Measurements from ENCODE around the gene NUFIP1.

The NUFIP1 gene

GRCh38 chr13:45011198-45011597 is 21.9 kb upstream of the NUFIP1 start:
- Histone ChIP-seq H3K4me3 (no peak overlapping the region), H3K36me3 (ENCODE audit: insufficient read depth, low read length) (peaks cover 48% of the 10 kb centered on the region), H3K9ac (ENCODE audit: insufficient read length) (no peak overlapping the region), H3K9me3 (ENCODE audit: low read depth, low read length) (no peaks in the 10 kb centered on the region), H3K27ac (no peak overlapping the region)
- DNase-seq (ENCODE audit: low read depth, low spot score), result no peak
- TF ChIP-seq POLR2AphosphoS5 (IDR thresholded peaks at IDR 0.05; ENCODE audit: borderline replicate concordance, low read depth, low read length), result no peak
- no peak for TF ChIP-seq FOXP2 (optimal IDR thresholded peaks at IDR 0.05; ENCODE audit: control extremely low read depth, extremely low read length, insufficient read depth)
- TF ChIP-seq EZH2 (IDR thresholded peaks at IDR 0.05), result no peak

- H3K36me3 ChIP-seq (ENCODE audit: insufficient read depth, low read length), result peaks cover 44% of the 10 kb centered on the region
Measured at GRCh38 chr13:45007823-45008222, 18.6 kb upstream of the NUFIP1 start.

GRCh38 chr13:45007225-45007624 is 18.0 kb upstream of the NUFIP1 start:
- Histone ChIP-seq H3K9ac (ENCODE audit: insufficient read length) (no peak overlapping the region), H3K36me3 (ENCODE audit: insufficient read depth, low read length) (peaks cover 44% of the 10 kb centered on the region), H3K4me3 (no peak overlapping the region), H3K27ac (peak overlapping the region; percentile 7; the same call in 1 of the 2 replicates), H3K9me3 (ENCODE audit: low read depth, low read length) (no peaks in the 10 kb centered on the region)
- TF ChIP-seq POLR2AphosphoS5 (IDR thresholded peaks at IDR 0.05; ENCODE audit: borderline replicate concordance, low read depth, low read length), result no peak
- TF ChIP-seq EZH2 (IDR thresholded peaks at IDR 0.05), result no peak
- TF ChIP-seq FOXP2 (optimal IDR thresholded peaks at IDR 0.05; ENCODE audit: control extremely low read depth, extremely low read length, insufficient read depth), result no peak
- no peak for DNase-seq (ENCODE audit: low read depth, low spot score)

More at GRCh38 chr13:45007823-45008222, 18.6 kb upstream of the NUFIP1 start:
- Histone ChIP-seq H3K27ac (no peak overlapping the region), H3K9me3 (ENCODE audit: low read depth, low read length) (no peaks in the 10 kb centered on the region), H3K4me3 (no peak overlapping the region), H3K9ac (ENCODE audit: insufficient read length) (no peak overlapping the region)
- no peak for DNase-seq (ENCODE audit: low read depth, low spot score)
- TF ChIP-seq FOXP2 (optimal IDR thresholded peaks at IDR 0.05; ENCODE audit: control extremely low read depth, extremely low read length, insufficient read depth) (no peak), POLR2AphosphoS5 (IDR thresholded peaks at IDR 0.05; ENCODE audit: borderline replicate concordance, low read depth, low read length) (no peak), EZH2 (IDR thresholded peaks at IDR 0.05) (no peak)

- TF ChIP-seq FOXP2 (optimal IDR thresholded peaks at IDR 0.05; ENCODE audit: control extremely low read depth, extremely low read length, insufficient read depth) (no peak), POLR2AphosphoS5 (IDR thresholded peaks at IDR 0.05; ENCODE audit: borderline replicate concordance, low read depth, low read length) (no peak), EZH2 (IDR thresholded peaks at IDR 0.05) (no peak)
- Histone ChIP-seq H3K27ac (no peak overlapping the region), H3K9me3 (ENCODE audit: low read depth, low read length) (no peaks in the 10 kb centered on the region), H3K36me3 (ENCODE audit: insufficient read depth, low read length) (peaks cover 24% of the 10 kb centered on the region), H3K9ac (ENCODE audit: insufficient read length) (no peak overlapping the region), H3K4me3 (no peak overlapping the region)
- DNase-seq (ENCODE audit: low read depth, low spot score), result no peak
Measured at GRCh38 chr13:45004096-45004495, 14.8 kb upstream of the NUFIP1 start.

GRCh38 chr13:45003417-45003816 is 14.1 kb upstream of the NUFIP1 start:
- no peak overlapping the region for H3K4me3 ChIP-seq
- H3K27ac ChIP-seq, result no peak overlapping the region
- no peak overlapping the region for H3K9ac ChIP-seq (ENCODE audit: insufficient read length)
- H3K36me3 ChIP-seq (ENCODE audit: insufficient read depth, low read length), result peaks cover 20% of the 10 kb centered on the region
- no peak for TF ChIP-seq POLR2AphosphoS5 (IDR thresholded peaks at IDR 0.05; ENCODE audit: borderline replicate concordance, low read depth, low read length)
- no peak for TF ChIP-seq FOXP2 (optimal IDR thresholded peaks at IDR 0.05; ENCODE audit: control extremely low read depth, extremely low read length, insufficient read depth)
- no peak for TF ChIP-seq EZH2 (IDR thresholded peaks at IDR 0.05)
- no peak for DNase-seq (ENCODE audit: low read depth, low spot score)
- no peaks in the 10 kb centered on the region for H3K9me3 ChIP-seq (ENCODE audit: low read depth, low read length)

GRCh38 chr13:44989941-44990340 is 670 bp upstream of the NUFIP1 start:
- peak overlapping the region; percentile 100 for H3K4me3 ChIP-seq
- H3K27ac ChIP-seq, result no peak overlapping the region
- peaks cover 19% of the 10 kb centered on the region for H3K36me3 ChIP-seq (ENCODE audit: insufficient read depth, low read length)
- TF ChIP-seq FOXP2 (optimal IDR thresholded peaks at IDR 0.05; ENCODE audit: control extremely low read depth, extremely low read length, insufficient read depth) (no peak), POLR2AphosphoS5 (IDR thresholded peaks at IDR 0.05; ENCODE audit: borderline replicate concordance, low read depth, low read length) (no peak), EZH2 (IDR thresholded peaks at IDR 0.05) (no peak)
- no peak for DNase-seq (ENCODE audit: low read depth, low spot score)
- no peaks in the 10 kb centered on the region for H3K9me3 ChIP-seq (ENCODE audit: low read depth, low read length)
- peak overlapping the region; percentile 97 for H3K9ac ChIP-seq (ENCODE audit: insufficient read length)

GRCh38 chr13:44978328-44978727 is 10.9 kb downstream of the NUFIP1 start:
- no peak overlapping the region for H3K27ac ChIP-seq
- no peak for TF ChIP-seq POLR2AphosphoS5 (IDR thresholded peaks at IDR 0.05; ENCODE audit: borderline replicate concordance, low read depth, low read length)
- TF ChIP-seq FOXP2 (optimal IDR thresholded peaks at IDR 0.05; ENCODE audit: control extremely low read depth, extremely low read length, insufficient read depth), result no peak
- TF ChIP-seq EZH2 (IDR thresholded peaks at IDR 0.05), result no peak
- no peak overlapping the region for H3K4me3 ChIP-seq
- H3K9ac ChIP-seq (ENCODE audit: insufficient read length), result no peak overlapping the region
- peaks cover 75% of the 10 kb centered on the region for H3K36me3 ChIP-seq (ENCODE audit: insufficient read depth, low read length)
- H3K9me3 ChIP-seq (ENCODE audit: low read depth, low read length), result no peaks in the 10 kb centered on the region
- DNase-seq (ENCODE audit: low read depth, low spot score), result no peak

- Histone ChIP-seq H3K4me3 (no peak overlapping the region), H3K9ac (ENCODE audit: insufficient read length) (no peak overlapping the region), H3K36me3 (ENCODE audit: insufficient read depth, low read length) (peaks cover 78% of the 10 kb centered on the region), H3K27ac (no peak overlapping the region), H3K9me3 (ENCODE audit: low read depth, low read length) (no peaks in the 10 kb centered on the region)
- TF ChIP-seq POLR2AphosphoS5 (IDR thresholded peaks at IDR 0.05; ENCODE audit: borderline replicate concordance, low read depth, low read length) (no peak), EZH2 (IDR thresholded peaks at IDR 0.05) (no peak), FOXP2 (optimal IDR thresholded peaks at IDR 0.05; ENCODE audit: control extremely low read depth, extremely low read length, insufficient read depth) (no peak)
- DNase-seq (ENCODE audit: low read depth, low spot score), result no peak
Measured at GRCh38 chr13:44976949-44977583, 12.2 kb downstream of the NUFIP1 start.

GRCh38 chr13:44976196-44976595 is 13.1 kb downstream of the NUFIP1 start:
- Histone ChIP-seq H3K36me3 (ENCODE audit: insufficient read depth, low read length) (peaks cover 80% of the 10 kb centered on the region), H3K4me3 (no peak overlapping the region), H3K9ac (ENCODE audit: insufficient read length) (no peak overlapping the region), H3K27ac (no peak overlapping the region), H3K9me3 (ENCODE audit: low read depth, low read length) (no peaks in the 10 kb centered on the region)
- DNase-seq (ENCODE audit: low read depth, low spot score), result no peak
- TF ChIP-seq EZH2 (IDR thresholded peaks at IDR 0.05) (no peak), FOXP2 (optimal IDR thresholded peaks at IDR 0.05; ENCODE audit: control extremely low read depth, extremely low read length, insufficient read depth) (no peak), POLR2AphosphoS5 (IDR thresholded peaks at IDR 0.05; ENCODE audit: borderline replicate concordance, low read depth, low read length) (no peak)

Measured in SK-N-MC (cell line).